T-helper 1 cell treated with Interleukin-12 subunit alpha and Interleukin-12 subunit beta and Interleukin-4 antibody, amounts not matched to agents 30 ng/mL and 1 ng/mL, for 36 hours (primary cell): ENCODE results near the gene MEA1. TPM values are rescaled to one million over a fixed set of nuclear protein-coding genes. Genes with fewer than 3 reads are reported as not detected.

Source experiments
- intact Hi-C: fragments of 100-400 bp; cut with micrococcal nuclease; formaldehyde crosslinking; loops from one replicate; pipeline ENCODE4 v1.15.1; 2024
- total RNA-seq: library from RNA; stranded (reverse); gene quantifications from 2 replicates; pipeline ENCODE4 v1.2.3, GENCODE V29; 2022

Gene MEA1
- total RNA-seq, 1 donor from 2014 or later: 56.0 TPM

DNA sequence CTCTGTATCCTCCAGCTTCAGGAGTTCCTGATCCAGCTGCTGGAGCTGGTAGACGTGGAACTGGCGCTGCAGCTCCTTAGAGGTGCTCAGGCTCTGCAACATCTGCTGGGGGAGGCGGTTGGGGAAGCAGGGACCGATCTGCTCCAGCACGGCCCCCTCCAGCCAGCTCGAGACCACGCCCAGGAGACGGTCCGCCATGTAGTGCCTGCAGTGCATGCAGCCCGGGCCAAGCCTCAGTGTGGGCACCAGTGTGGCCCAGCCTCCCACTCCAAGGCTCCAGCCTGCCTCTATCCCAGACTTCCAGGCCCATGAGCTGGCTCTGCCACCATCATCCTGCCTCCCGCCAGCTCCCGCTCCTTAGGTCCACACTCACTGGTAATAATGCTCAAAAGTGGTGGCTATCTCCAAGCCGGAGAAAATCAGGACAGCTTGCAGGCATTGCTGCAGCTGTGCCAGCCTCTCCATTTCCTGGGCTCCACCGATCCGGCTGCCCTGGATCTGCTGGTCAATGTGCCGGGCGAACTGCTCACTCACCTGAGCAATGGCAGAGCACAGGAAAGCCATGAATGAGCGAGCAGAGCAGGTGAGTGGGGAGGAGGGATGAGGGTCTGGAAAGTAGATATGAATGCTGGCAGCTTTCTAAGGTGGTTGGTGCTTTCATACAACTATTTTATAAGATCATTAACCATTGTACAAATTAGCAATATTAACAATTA, 27.0 kb upstream of the MEA1 start:
- intact Hi-C loops: no loop called here

DNA sequence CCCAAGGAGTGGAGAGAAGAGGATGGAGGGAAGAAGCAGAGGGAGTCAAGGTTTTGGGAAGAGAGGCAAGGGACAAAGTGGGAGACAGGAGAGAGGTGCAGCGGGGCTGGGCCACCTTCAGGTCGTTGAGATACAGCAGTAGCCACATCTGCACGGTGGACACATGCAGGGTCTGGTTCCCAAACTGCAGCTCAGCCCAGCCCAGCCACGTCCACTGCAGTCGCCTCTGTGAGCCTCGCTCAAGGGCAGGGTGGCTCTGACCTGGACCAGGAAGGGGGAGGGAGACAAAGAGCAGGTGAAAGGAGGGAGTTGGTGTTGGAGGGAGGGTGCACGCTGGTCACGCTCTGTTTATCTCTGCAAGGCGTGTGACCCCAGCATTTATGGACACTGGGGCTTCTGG, 25.0 kb upstream of the MEA1 start:
- intact Hi-C loops: no loop called here

DNA sequence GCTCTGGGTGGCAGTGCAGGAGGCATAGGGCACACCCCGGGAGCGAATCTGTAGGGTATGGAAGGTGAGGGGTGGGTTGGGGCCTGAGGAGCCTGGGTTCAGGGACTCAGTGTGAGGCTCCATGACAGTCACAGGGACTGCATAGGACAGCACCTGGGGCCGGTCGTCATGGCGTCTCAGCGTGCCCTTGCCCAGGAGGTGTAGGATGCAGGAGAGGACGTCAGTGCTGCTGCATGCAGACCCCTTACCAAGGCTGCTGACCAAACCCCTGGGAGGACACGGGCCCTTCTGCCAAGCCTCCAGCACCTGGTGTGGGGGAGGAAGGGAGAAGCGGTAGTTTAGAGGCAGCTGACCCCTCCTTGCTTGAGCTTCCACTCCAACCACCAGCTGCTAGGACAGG, 24.0 kb upstream of the MEA1 start:
- intact Hi-C loops: no loop called here

GRCh38 chr6:43037197-43037596, 23.5 kb upstream of the MEA1 start:
- intact Hi-C loops: no loop called here

DNA sequence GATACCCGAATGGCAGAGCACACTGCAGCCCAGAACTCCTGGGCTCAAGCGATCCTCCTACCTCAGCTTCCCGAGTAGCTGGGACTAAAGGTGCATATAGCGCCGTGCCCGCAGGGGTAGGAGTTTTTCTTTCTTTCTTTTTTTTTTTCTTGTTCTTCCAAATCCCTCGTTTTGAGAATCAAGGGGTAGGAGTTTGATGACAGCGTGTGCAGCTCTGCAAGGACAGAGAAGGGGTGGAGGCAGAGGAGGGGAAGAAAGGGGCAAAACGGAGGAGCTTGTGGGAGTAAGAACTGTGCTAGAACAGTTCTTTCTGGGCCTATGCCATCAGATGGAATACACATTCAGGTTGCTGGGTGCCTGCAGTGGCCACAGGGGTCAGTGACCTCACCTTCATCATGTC, 23.0 kb upstream of the MEA1 start:
- intact Hi-C loops: no loop called here

GRCh38 chr6:43035495-43036194, 21.9 kb upstream of the MEA1 start:
- intact Hi-C loops: no loop called here

DNA sequence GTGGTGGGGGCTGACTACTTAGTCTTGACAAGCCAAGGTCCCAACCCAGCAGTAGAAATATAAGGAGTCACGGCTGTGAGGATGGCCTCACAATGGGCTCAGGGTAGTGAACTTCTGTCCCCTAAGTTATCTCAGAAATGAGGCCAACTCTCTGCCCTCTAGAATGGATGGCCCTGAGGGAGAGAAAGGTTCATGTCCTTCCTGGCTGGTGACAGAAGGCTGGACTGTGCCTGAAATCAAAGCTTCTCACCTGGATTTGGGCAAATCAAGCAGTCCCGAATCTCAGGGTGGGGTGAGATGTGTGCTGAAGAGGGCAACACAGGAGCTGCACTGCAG, 20.4 kb upstream of the MEA1 start:
- intact Hi-C loops: no loop called here

- intact Hi-C loops: no loop called here
Observed at GRCh38 chr6:43033496-43034189, 19.9 kb upstream of the MEA1 start.

- intact Hi-C loops: no loop called here
Observed at GRCh38 chr6:43032326-43032725, 18.6 kb upstream of the MEA1 start.

GRCh38 chr6:43029120-43029519, 15.4 kb upstream of the MEA1 start:
- intact Hi-C loops: no loop called here

GRCh38 chr6:43026365-43026764, 12.6 kb upstream of the MEA1 start:
- intact Hi-C loops: no loop called here

- intact Hi-C loops: no loop called here
Observed at GRCh38 chr6:43024436-43024835, 10.7 kb upstream of the MEA1 start.

- intact Hi-C loops: loop anchor here (1.0 kb wide), 5 partner anchors 8 to 120 kb away; partner anchors contain the start of genes CNPY3, CUL7, KLC4 and MEA1
Observed at GRCh38 chr6:43021270-43022047, 7.7 kb upstream of the MEA1 start, which contains the start of gene RRP36. Gene RRP36 (plus strand): TSS chr6:43021623. CDS start chr6:43021655, 32 bp downstream.

- intact Hi-C loops: loop anchor here (1.0 kb wide), 5 partner anchors 8 to 120 kb away; partner anchors contain the start of genes CNPY3, CUL7, KLC4 and MEA1
Observed at GRCh38 chr6:43020847-43021246, 7.1 kb upstream of the MEA1 start.

- intact Hi-C loops: no loop called here
Observed at GRCh38 chr6:43020052-43020705, 6.4 kb upstream of the MEA1 start.

- intact Hi-C loops: no loop called here
Observed at GRCh38 chr6:43019152-43019551, 5.4 kb upstream of the MEA1 start.

- intact Hi-C loops: no loop called here
Observed at GRCh38 chr6:43016943-43017334, 3.2 kb upstream of the MEA1 start.

DNA sequence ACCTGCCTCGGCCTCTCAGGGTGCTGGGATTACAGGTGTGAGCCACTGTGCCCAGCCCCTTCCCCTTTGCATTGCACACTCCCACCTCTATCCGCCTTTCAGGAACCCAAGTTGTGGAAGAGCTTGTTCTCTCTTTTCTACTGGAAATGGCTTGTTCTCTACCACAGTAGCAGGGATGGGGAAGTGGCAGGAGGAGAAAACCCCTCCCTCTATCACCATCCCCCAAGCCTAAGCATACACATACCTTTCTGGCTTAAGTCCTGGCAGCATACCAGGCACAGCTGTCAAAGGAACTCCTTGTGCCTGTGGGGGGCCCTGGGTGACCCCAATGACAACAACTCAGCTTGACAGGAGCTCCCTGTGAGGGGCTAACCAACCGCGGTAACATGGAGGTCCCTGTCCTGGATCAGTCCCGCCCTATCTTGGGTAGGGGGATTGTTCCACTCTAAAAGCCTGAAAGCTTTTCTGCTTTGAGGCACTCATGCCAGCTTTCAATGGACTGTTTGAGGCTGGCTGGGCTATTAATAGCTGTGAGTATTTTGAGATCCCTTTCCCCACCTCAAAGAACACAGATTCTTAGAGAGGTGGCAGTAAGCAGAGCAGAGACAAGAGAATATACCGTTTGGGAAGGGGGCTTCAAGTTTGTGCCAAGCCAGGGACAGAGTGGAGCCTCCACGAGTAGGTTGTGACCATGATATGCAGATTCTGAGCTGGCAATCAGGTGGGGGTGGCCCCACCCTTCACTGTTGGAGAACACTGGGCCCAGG, 2.6 kb upstream of the MEA1 start:
- intact Hi-C loops: no loop called here

DNA sequence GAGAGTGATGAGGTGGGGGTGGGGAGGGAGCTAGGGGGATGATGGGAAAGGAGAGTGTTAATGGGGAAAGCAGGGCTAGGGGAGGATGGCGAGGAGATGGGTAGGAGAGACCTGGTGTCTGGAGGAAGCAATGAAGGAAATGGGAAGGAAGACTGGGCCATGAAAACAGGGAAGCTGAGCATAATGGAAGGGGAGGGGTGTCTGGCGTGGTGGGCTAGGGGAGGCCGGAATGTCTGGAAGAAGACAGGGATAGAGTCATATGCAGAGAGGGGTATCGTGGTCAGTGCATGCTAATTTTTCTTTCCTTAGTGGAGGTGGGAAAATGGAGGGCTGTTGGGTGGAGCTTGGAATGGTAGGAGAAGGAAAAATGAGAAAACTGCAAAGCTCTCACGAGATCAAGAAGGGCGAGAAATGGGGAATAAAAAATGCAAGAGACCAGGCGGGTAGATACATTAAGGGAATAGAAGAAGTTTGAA, 726 bp upstream of the MEA1 start:
- intact Hi-C loops: loop anchor here (1.0 to 5.0 kb wide), 14 partner anchors 30 to 797 kb away; partner anchors contain the start of genes CNPY3, CUL7, GTPBP2 and KLC4
